NCI-H128 (cell line): Measurements from ENCODE around the gene BRINP1.

Experiments used
- DNase-seq: peaks from one replicate; lab custom pipeline; 2025; ENCODE audit not compliant: unreplicated experiment; lab: John Stamatoyannopoulos, UW

BRINP1 gene, protein sequence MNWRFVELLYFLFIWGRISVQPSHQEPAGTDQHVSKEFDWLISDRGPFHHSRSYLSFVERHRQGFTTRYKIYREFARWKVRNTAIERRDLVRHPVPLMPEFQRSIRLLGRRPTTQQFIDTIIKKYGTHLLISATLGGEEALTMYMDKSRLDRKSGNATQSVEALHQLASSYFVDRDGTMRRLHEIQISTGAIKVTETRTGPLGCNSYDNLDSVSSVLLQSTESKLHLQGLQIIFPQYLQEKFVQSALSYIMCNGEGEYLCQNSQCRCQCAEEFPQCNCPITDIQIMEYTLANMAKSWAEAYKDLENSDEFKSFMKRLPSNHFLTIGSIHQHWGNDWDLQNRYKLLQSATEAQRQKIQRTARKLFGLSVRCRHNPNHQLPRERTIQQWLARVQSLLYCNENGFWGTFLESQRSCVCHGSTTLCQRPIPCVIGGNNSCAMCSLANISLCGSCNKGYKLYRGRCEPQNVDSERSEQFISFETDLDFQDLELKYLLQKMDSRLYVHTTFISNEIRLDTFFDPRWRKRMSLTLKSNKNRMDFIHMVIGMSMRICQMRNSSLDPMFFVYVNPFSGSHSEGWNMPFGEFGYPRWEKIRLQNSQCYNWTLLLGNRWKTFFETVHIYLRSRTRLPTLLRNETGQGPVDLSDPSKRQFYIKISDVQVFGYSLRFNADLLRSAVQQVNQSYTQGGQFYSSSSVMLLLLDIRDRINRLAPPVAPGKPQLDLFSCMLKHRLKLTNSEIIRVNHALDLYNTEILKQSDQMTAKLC

DNA sequence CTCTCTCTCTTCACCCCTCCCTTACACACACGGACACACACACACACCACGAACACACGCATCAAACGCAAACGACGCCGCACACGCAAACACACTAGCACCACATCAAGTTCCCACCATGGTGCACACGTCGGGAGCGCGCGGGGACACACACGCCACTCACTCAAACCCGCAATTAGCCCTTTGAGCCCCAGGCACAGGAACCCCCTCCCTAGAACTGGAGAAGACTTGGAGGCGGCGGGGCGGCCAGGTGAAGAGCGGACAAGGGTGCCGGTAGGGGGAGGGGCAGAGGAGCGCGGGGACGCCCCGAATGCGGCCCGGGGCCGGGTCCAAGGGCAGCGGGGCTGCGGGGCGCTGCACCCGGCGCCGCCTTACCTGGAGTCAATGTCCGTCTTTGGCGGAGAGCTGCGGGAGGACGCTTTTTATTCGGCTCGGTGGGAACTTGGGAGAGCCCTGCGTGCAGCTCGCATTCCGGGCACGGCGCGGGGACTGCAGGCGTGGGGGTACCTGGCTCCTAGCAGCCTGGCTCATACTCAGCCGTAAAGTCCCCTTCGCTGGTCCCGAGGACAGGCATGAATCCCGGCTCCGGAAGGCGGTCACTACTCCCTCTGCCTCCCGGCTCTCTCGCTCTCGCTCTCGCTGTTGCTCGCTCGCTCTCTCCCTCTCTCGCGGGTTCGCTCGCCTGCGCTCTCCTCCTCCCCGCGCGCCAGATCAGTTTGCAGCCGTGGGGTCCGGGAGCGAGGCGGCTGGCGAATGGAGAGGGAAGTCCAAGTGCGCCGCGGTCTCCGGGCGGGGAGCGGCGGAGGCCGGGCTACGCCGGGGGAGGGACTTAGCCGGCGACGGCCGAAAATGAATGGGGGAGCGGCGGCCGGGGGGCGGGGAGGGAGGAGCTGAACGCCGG is at the start of gene BRINP1:
TSS of gene BRINP1 (minus strand) at position 755 of the 901 bp plus-strand sequence. CDS start 56,080 bp downstream, outside the sequence.
- peak; percentile 64 for DNase-seq

DNA sequence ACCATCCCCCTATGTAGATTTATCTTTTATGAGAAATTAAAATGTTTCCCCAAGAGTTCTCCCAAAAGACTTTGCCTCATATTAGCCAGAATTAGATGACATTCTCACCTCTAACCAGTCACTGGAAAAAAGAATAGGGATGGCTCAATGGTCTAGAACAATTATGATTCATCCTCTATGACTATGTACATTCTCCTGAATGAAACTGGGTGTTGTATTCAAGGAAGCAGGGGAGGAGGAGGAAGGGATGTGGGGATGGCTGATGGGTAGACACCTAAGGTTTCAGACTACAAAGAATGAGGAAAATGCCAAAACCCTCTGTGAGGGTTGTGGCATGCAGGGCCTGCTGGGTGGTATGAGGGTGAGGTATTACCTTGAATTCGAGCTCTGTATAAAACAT is 49.5 kb upstream of the BRINP1 start:
- no peak for DNase-seq

DNA sequence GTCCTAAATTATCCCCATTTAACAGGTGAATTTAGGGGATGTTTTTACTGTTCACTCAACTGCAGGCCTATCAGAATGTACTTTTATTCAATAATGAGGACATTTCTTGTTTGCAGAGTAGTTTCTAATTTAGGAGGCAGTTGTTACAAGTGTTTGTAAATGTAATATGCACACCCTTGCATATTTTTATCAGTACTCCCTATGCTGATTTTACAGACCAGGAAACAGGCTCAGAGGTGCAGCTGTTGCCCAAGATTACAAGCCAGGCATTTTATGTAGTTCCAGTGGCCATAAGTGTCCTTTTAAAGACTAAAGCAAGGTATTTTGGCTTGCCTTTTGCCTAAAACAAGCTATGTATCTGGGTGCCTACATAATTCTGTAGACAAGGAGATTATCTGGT is 47.6 kb upstream of the BRINP1 start:
- DNase-seq: no peak

DNA sequence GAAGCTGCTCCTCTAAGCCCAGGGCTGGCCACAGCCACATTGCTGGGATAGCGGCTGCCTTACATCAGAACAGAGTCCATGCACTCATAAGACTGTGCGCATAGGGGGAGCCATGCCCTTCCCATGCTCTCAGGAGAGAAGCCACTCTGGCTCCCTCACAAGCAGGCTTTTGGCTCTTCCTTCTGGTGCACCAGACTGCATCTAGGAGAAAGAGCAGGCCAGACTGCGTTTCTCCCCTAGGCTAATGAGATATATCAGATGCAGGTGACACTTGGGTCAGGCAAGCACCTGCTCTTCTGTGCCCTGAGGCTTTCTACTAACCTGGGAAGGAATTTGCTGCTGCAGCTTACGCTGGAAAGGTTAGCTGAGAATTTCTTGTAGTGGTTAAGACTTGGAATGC is 43.2 kb upstream of the BRINP1 start:
- no peak for DNase-seq

DNA sequence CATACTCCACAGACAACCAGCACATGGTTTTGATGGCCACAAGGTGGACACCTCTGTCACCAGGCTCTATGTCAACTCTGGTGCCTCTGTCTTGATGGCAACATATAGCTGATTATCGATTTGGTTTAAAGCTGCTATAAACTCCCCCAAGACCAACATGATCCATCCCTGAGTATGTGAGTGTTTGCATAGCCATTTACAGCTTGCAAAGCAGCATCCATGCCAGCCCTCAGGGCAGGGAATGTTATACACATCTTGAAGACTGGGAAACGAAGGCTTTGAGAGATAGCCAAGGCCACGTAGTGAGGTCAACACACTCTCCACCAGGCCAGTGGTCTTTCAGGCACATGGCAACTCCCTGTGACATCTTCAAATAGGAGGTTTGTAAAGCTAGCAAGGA is 40.3 kb upstream of the BRINP1 start:
- DNase-seq: no peak

DNA sequence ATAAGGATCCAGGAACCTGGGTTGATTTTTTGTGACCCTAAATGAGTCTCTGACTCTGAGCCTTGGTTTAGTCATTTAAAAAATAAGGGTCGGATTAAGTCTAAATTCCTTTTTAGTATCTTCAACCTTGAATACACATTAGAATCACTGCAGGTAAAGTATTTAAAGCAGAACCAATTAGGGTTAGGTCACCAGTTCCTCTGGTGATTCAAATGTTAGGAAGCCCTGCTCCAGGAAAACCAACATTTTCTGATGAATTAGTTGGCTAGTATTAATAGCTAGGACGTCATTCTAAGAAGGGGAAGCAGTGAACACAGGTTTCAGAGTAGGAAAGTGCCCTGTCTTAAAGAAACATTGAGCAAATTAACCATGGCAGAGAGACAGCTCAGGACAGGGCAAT is 31.4 kb upstream of the BRINP1 start:
- no peak for DNase-seq

DNA sequence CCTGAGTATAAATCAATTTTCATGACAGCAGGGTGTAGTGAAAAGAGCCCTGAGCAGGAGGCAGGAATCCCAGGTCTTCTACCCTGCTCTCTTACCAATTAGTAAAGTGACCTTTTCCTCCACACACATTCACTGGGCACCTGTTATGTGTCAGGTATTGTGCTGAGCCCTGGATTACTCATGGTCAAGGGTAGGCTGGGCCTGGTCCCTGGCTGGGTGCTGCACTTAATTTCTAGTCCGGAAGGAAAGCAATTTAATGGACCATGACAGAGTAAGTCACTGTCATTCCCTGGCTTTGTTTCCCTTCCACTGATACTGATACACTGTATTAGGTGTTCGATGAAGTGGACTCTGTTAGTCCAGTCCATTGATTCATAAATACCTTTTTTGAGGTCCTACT is 29.1 kb upstream of the BRINP1 start:
- DNase-seq: no peak

DNA sequence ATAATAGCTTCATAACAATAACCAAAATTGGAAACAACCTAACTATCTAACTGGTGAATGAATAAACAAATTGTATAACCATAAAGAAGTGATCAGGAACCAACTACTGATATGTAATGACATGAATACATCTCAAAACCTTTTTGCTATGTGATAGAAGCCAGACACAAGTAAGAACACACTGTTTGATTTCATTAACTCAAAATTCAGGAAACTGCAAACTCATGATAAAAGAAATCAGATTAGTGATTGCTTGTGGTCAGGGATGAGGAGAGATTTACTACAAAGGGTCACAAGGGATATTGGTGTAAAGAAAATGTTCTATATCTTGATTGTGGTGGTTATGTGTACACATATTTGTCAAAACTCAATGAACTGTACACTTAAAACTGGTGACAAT is 22.6 kb upstream of the BRINP1 start:
- no peak for DNase-seq

DNA sequence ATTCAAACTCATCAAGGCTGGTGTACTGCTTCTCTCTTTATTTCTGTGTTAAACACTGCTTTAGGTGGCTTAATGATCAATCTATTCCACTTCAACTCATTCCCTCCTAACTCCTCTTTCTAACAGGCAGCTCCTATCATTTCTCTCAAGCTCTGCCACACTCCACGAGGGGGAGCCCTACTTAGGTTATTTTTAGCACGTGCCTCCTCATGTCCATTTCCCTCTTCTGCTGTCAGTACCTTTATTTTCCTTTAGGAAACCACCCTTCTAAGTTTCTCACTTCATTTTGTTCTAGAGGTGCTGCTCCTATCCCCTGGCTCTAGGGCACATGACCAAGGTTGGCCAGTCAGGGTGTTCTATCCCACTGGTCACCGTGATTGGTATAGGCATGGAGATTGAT is 6.7 kb upstream of the BRINP1 start:
- no peak for DNase-seq

DNA sequence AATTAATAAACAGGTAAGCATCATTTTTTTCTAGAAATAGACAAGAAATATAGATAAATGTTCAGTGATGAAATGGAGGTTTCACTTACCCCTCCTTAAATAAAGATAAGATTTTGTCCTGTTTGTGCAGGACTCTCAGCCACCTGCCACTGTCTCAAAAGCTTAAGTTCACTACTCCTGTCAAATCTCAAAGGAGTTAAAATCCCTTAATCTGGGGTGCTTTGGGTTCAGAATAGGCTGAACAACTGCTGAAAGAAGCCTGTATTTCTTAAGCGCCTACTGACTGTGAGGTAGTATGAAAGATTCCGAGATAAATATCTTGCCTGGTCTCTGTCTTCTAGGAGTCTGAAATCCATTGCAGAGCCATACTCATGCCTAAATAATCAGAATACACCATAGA is 3.7 kb upstream of the BRINP1 start:
- no peak for DNase-seq

DNA sequence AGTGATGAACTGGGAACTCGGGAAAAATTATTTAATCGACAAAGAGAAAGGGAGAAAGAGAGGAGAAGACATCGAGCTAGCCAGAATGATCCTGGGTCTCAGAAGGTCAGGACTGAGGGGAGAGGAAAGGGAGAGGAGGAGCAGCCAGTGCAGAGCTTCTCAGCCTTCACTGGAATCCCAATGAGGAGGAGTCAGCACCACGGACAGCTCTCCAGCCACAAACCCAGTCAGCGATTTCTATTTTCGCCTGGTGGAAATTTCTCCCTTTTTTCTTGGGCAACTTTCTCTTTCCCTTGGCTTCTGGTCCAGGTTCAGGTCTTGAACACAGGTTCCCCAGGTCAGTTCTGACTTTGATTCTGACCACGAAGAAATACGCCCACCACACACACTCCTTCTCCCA is 1.6 kb upstream of the BRINP1 start:
- no peak for DNase-seq

DNA sequence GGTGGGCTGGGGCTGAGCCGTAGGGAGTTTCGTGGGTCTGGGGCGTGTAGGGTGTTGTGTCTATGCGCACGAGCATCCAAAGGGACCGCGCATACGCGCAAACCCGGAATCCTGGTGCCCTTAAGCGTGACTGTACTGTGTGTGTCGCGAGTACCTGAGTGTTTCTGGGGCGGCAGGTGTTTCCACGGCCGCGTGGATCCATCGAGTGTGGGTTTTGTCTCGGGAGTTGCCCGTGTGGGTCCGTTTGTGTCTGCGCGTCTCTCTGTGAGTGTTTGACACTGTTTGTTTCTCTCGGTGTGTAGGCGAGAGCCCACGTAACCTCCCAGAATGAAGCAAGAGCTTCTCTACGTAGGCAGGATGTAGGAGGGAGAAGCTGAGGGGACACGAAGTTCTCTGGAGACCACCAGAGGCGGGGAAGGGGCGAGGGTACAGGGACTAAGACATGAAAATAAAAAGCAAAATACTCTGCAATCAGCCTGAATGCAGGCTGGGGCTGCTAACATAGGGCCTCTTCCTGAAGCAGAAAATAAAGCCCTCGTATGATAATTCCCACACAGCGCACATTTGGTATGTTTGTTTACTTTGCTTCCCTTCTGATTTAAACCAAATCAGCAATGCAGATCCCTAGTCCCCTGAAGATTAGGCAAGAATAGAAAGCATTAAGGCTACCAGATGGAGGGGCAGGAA is 588 bp upstream of the BRINP1 start:
- no peak for DNase-seq

DNA sequence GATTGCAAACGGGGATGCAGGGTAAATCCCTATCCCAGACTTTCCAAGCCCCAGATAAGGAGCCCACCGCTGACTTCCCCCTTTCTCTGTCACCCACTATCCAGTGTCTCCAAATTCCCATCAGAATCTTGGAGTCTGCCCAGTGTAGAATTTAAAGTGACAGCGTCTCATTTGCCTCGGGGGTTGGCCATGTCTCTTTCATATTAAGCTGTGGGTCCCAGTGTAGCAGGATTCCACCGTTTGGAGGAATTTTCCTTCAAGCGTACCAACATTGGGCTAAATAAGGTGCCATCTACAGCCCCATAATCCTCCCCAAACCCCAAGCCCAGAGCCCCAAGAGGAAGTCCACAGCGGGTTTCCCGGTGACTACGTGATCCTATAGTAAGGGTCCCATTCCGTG is 1.1 kb downstream of the BRINP1 start:
- DNase-seq: no peak

DNA sequence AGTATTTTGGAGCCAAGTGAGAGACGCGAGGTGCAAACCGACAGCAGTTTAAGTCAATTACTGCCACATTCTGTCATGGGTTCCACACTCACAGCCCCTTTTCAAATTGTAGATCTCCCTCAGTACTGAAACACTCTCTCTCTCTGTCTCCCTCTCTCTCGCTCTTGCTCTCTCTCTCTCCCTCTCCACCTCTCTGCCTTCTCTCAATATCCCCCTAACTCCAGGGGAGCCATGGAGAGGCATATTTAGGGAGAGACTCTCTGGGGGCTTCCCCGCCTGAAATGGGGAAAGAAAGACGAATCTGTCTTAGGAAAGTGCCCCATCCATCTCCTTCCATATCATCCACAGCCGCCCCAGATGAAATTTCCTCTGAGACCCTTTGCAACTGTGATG is 1.6 kb downstream of the BRINP1 start:
- no peak for DNase-seq

DNA sequence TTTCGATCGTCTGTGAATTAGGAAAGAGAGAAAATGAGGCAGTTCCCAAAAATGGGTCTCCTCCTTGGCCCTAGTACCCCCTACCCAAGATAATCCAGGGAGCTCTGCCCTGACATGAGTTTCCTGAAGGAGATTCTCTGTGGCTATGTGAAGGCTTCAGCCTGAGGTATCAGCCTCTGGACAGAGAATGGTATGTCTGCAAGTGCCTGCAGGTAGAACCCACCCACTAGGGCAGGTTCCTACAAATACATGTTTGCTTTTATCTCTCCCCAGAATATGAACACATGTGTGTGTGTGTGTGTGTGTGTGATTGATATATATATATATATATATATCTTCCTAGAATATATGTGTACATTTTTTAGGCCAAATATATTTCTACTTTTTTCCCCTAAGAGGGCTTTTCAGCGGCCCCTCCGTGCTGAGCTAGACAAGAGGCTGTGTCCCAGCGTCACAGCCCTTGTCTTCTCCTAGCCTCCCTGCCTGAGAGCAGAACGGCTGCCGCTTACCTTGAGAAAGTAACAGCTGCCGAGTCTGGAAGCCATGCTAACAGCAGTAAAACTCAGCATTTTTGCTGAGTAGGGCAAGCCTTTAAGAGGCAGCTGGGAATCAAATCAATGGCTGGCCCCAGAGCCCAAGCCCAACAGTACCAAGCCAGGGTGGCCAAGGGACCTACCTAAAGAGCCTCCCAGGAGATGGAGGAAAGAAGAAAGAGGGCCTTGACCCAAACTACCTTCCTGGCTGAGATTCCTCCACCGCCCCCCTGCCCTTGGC is 2.1 kb downstream of the BRINP1 start:
- DNase-seq: no peak

DNA sequence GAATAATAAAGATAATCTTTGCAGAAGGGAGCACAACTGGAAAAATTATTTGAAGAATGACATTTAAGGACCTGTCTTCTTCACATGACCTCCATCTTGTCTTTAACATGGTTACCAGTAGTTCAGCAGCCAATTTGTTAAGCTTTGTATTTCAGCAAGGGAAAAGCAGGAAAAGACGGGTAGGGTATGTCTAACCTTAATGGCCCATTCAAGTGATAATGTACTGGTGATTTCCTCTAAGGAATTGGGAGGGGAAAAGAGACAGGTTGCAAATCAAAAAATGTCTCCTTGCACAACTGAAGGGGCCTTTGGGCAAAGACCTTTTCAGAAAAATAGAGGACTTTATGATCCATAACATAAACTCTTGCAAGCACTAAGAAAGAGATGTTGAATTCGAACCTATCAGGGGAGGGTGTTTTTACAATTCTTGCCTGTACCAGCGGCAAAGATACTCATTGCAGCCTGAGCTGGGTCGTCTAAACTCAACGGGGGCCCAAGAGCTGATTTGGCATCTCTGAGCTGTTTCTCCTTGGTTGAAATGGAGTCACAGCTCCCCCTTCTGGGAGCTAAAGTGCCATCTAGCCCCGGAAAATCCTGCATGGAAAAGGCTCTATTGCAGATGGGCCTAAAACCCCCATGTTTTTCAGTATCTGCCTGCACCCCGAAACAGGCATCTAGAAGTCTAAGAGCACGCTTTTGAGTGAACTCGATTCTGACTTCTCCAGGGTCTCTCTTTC is 3.8 kb downstream of the BRINP1 start:
- DNase-seq: peak; percentile 60

DNA sequence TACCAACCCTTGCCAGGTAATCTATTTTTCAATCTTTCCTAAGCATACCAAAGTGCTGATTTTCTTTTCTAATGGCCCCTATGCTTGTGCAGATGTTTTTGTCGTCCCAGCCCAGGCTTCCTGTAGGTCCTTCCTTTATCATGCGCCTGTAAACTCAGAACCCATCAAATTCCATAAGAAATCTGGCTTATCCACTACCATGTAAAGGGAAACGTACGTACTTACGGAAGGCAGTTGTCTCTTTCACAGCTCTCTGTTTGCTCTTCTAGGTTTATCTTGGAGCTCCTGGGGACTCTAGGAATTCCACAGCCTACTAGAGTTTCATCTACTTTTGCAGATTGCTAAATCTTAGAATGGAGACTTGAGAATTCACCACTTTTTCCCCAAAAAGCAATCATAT is 9.0 kb downstream of the BRINP1 start:
- DNase-seq: no peak

DNA sequence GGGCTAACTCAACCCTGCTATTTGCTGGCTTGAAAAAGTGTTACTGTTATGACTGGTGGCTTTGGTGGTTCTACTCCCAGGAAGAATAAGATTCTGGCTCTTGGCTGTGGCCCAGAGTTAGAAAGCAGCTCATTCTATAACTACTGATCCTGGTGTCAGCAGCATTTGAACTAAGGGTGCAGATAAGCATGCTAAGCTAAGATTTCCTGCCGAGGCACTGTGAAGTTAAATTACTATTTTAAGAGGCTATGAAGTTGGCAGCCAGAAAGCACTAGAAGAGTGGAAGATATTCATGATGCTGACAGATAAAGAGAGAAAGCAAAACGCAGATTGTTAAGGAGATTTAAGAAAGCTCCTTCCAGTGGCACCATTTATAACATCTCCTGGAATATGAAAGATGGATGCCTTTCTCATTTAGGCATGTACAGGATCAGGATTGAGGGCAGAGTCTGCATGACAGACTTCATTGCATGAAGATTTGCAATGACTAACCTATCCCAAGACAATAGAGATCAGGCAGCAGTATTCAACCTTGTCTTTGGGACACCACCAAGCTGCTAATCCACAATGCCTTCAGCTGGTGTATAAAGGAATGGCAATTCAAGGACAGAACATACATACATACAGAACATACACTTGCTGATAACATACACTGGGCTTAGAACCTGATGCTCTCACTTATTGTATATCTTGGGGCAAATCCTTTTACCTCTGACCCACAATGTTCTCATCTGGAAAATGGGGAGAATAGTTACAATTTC is 11.7 kb downstream of the BRINP1 start:
- no peak for DNase-seq

DNA sequence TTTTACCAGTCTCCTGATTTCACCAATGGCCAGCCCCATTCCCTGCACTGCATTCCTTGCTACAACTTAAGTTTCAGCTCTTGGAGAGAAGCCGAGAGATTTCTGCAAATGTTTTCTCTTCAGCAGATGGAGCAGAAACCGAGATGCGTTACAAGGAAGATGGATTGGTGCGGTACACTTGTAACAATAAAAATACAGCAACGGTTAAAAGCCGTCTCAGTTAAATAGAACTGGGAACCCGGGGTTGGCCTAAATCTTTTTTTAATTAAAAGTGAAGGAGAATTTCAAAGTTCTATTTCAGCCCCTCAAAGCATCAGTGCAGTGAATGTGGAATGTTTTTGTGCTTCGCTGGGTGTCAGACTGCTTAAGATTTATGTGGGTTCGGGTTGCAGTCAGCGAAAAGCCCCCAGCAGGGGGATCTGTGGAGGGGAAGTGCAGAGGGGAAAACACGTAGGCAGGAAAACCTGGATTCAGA is 19.8 kb downstream of the BRINP1 start:
- peak; percentile 22 for DNase-seq
